SK-N-SH (cell line): ENCODE measurements around the gene UBR3. TPM values are rescaled to one million over a fixed set of nuclear protein-coding genes. Genes with fewer than 3 reads are reported as not detected.

Experiments
- CTCF ChIA-PET: fragments of 300-600, 350-600 bp; formaldehyde crosslinking; extraction: SDS; loops from one replicate; lab custom pipeline; 2021; lab: Yijun Ruan, JAX
- POLR2A ChIA-PET: fragments of 350-600 bp; sonication (Branson Sonifier 250); formaldehyde crosslinking; extraction: SDS; loops from one replicate; lab custom pipeline; 2020; ENCODE audit warnings: antibody characterized with exemption, inconsistent platforms; lab: Yijun Ruan, JAX
- DNase-seq: peaks from one replicate; pipeline ENCODE4 v3.0.0; 2012
- H2AFZ ChIP-seq: fragments of 200-600 bp; sonication (generic); 2 replicates; pipeline ENCODE4 v1.8.1; 2016; ENCODE audit warnings: antibody characterized with exemption, mild to moderate bottlenecking, low read depth
- H3F3A ChIP-seq: fragments of 200-600 bp; sonication (generic); replicated peaks from 2 replicates; pipeline ENCODE3; 2016; ENCODE audit warnings: antibody characterized with exemption, mild to moderate bottlenecking; ENCODE audit not compliant: insufficient read depth
- H3K27ac ChIP-seq, 2 experiments: fragments of 200-500 bp in 1 of 2; fragments of 200-600 bp in 1 of 2; sonication (Bioruptor generic) in 1 of 2; sonication (generic), shearing (Covaris generic) in 1 of 2; 2 replicates each; pipeline versions ENCODE4 v1.5.1 to v1.6.1; 2014 to 2016; ENCODE audit warnings: low read depth in 2 of 2, inconsistent platforms in 1 of 2, low read length in 1 of 2, mild to moderate bottlenecking in 1 of 2, mixed read lengths in 1 of 2
- H3K27me3 ChIP-seq: fragments of 200-600 bp; sonication (generic), shearing (Covaris generic); 2 replicates; pipeline ENCODE4 v1.6.1; 2016; ENCODE audit warnings: mixed run types; ENCODE audit not compliant: insufficient read depth
- H3K36me3 ChIP-seq, 2 experiments: fragments of 200-500 bp in 1 of 2; fragments of 200-600 bp in 1 of 2; sonication (Bioruptor generic) in 1 of 2; sonication (generic) in 1 of 2; replicated peaks in 1 of 2; 2 replicates each; pipeline versions ENCODE3 to v1.5.1; 2014 to 2016; ENCODE audit warnings: low read length in 1 of 2, mild to moderate bottlenecking in 1 of 2; ENCODE audit not compliant: insufficient read depth in 2 of 2, control insufficient read depth in 1 of 2
- H3K4me1 ChIP-seq, 2 experiments: fragments of 200-500 bp in 1 of 2; fragments of 200-600 bp in 1 of 2; sonication (Bioruptor generic) in 1 of 2; sonication (generic), shearing (Covaris generic) in 1 of 2; 2 replicates each; pipeline versions ENCODE4 v1.5.1 to v1.6.1; 2014 to 2016; ENCODE audit warnings: low read depth in 1 of 2, low read length in 1 of 2, mixed run types in 1 of 2; ENCODE audit not compliant: insufficient read depth in 2 of 2, control insufficient read depth in 1 of 2
- H3K4me2 ChIP-seq: fragments of 200-600 bp; sonication (generic), shearing (Covaris generic); 2 replicates; pipeline ENCODE4 v1.6.1; 2017; ENCODE audit warnings: mixed run types
- H3K4me3 ChIP-seq, 2 experiments: fragments of 200-500 bp in 1 of 2; fragments of 200-600 bp in 1 of 2; sonication (Bioruptor generic) in 1 of 2; sonication (generic), shearing (Covaris generic) in 1 of 2; 2 replicates each; pipeline versions ENCODE4 v1.5.1 to v1.8.1; 2014 to 2016; ENCODE audit warnings: low read depth in 2 of 2, inconsistent platforms in 1 of 2, low read length in 1 of 2, mild to moderate bottlenecking in 1 of 2, mixed read lengths in 1 of 2, moderate library complexity in 1 of 2
- H3K79me2 ChIP-seq: fragments of 200-600 bp; sonication (generic); 2 replicates; pipeline ENCODE4 v1.8.1; 2017; ENCODE audit warnings: mild to moderate bottlenecking; ENCODE audit not compliant: insufficient read depth
- H3K9ac ChIP-seq: fragments of 200-600 bp; sonication (generic); 2 replicates; pipeline ENCODE4 v1.6.1; 2017; ENCODE audit warnings: mixed run types
- H3K9me2 ChIP-seq: fragments of 200-600 bp; sonication (generic); 2 replicates; pipeline ENCODE4 v1.6.1; 2017; ENCODE audit warnings: mixed run types
- H3K9me3 ChIP-seq: fragments of 200-600 bp; sonication (generic); 2 replicates; pipeline ENCODE4 v1.6.1; 2017; ENCODE audit warnings: mixed run types, mild to moderate bottlenecking, moderate library complexity
- H4K20me1 ChIP-seq: fragments of 200-600 bp; sonication (generic); 2 replicates; pipeline ENCODE4 v1.6.1; 2017; ENCODE audit warnings: mild to moderate bottlenecking, mixed run types; ENCODE audit not compliant: insufficient read depth
- CHD2 ChIP-seq: fragments of 150-350 bp; IDR thresholded peaks from 2 replicates; pipeline ENCODE4 v1.6.1; 2018; ENCODE audit warnings: low read length; ENCODE audit not compliant: partially characterized antibody
- CTCF ChIP-seq: fragments of 200-600 bp; sonication (generic); IDR thresholded peaks from 2 replicates; pipeline ENCODE4 v1.6.1; 2017; ENCODE audit warnings: antibody characterized with exemption, mild to moderate bottlenecking, moderate library complexity
- ELF1 ChIP-seq: IDR thresholded peaks from 2 replicates; pipeline ENCODE4 v1.4.0; 2012
- FOSL2 ChIP-seq: IDR thresholded peaks from 2 replicates; pipeline ENCODE4 v1.4.0; 2012; ENCODE audit warnings: low read depth, mild to moderate bottlenecking, moderate library complexity, borderline replicate concordance
- FOXJ3 ChIP-seq: sonication (generic); formaldehyde crosslinking; IDR thresholded peaks from 2 replicates; pipeline ENCODE4 v1.5.1; 2020; ENCODE audit warnings: mild to moderate bottlenecking, missing genetic modification reagents
- JUND ChIP-seq: IDR thresholded peaks from 2 replicates; pipeline ENCODE4 v1.4.0; 2012
- MAX ChIP-seq: IDR thresholded peaks from 2 replicates; pipeline ENCODE4 v1.4.0; 2012; ENCODE audit warnings: low read depth
- MEF2A ChIP-seq: IDR thresholded peaks from 2 replicates; pipeline ENCODE4 v1.4.0; 2012; ENCODE audit warnings: low read depth, borderline replicate concordance
- MXI1 ChIP-seq: IDR thresholded peaks from 2 replicates; pipeline ENCODE4 v1.6.1; 2012; ENCODE audit warnings: mild to moderate bottlenecking, low read depth, low read length, improper control_type of control experiment
- NFIC ChIP-seq: IDR thresholded peaks from 2 replicates; pipeline ENCODE4 v1.4.0; 2012; ENCODE audit warnings: borderline replicate concordance
- RAD21 ChIP-seq: IDR thresholded peaks from 2 replicates; pipeline ENCODE4 v1.6.1; 2012; ENCODE audit warnings: mild to moderate bottlenecking, low read length
- RCOR1 ChIP-seq: fragments of 150-350 bp; IDR thresholded peaks from 2 replicates; pipeline ENCODE4 v1.6.1; 2017; ENCODE audit warnings: antibody characterized with exemption, low read length
- REST ChIP-seq: IDR thresholded peaks from 2 replicates; pipeline ENCODE4 v1.6.1; 2012; ENCODE audit warnings: mild to moderate bottlenecking, low read depth, low read length, moderate library complexity
- RFX5 ChIP-seq: IDR thresholded peaks from 2 replicates; pipeline ENCODE4 v1.6.1; 2012; ENCODE audit warnings: mild to moderate bottlenecking, improper control_type of control experiment, low read length
- TEAD4 ChIP-seq: IDR thresholded peaks from 2 replicates; pipeline ENCODE4 v1.4.0; 2012; ENCODE audit warnings: mild to moderate bottlenecking, borderline replicate concordance; ENCODE audit not compliant: insufficient read depth
- USF1 ChIP-seq: IDR thresholded peaks from 2 replicates; pipeline ENCODE4 v1.4.0; 2012; ENCODE audit warnings: low read depth, borderline replicate concordance
- USF2 ChIP-seq: fragments of 150-350 bp; IDR thresholded peaks from 2 replicates; pipeline ENCODE4 v1.6.1; 2017; ENCODE audit warnings: antibody characterized with exemption, low read length, low read depth, borderline replicate concordance
- ZBTB33 ChIP-seq: IDR thresholded peaks from 2 replicates; pipeline ENCODE4 v1.4.0; 2012; ENCODE audit warnings: low read depth, borderline replicate concordance
- WGBS: methylation state at CpG from one replicate; pipeline ENCODE4 v1.1.6; 2017; ENCODE audit warnings: low lambda C conversion rate; 5-methylcytosine and 5-hydroxymethylcytosine counted together
- polyA plus RNA-seq, 3 experiments: library from polyadenylated mRNA; depleted of rRNA; stranded (reverse); fragments of >200 nt; gene quantifications; 2 replicates each; pipeline ENCODE4 v1.2.3, GENCODE V29; 2012

Gene UBR3
- polyA plus RNA-seq, 1 of the 3 experiments (the other 2 are of a cell fraction): 5.2 TPM

- POLR2A ChIA-PET: no interaction called here
- Histone ChIP-seq H3K4me1 (peaks cover 6 to 10% of the 10 kb centered on the region in 2 experiments; a peak in 2 of 4 replicates), H3K4me2 (no peak overlapping the region), H3K27me3 (no peaks in the 10 kb centered on the region), H2AFZ (no peak overlapping the region), H3K27ac (no peak overlapping the region), H3K4me3 (no peak overlapping the region; a peak in 1 of 4 replicates), H4K20me1 (no peaks in the 10 kb centered on the region), H3K9me3 (no peaks in the 10 kb centered on the region), H3F3A (peaks cover 5% of the 10 kb centered on the region), H3K9me2 (no peaks in the 10 kb centered on the region; the same call in 1 of the 2 replicates), H3K36me3 (peaks cover 4 to 16% of the 10 kb centered on the region in 2 experiments), H3K9ac (no peak overlapping the region), H3K79me2 (0 out of 2 replicates have a peak, but pooled peaks cover 3% of the 10 kb centered on the region)
- CTCF ChIA-PET: interaction anchor here (1.6 kb wide), 1 partner anchor 14 kb away, joined by 5 read pairs; no protein-coding TSS in a partner anchor
- no peak for DNase-seq
- WGBS: over 99% methylated on average over 9 of the region's 9 CpGs
- TF ChIP-seq ELF1 (no peak), USF1 (no peak), CTCF (no peak), USF2 (no peak), REST (no peak), MXI1 (no peak), RCOR1 (no peak), MEF2A (no peak), TEAD4 (no peak), JUND (no peak), RAD21 (no peak), RFX5 (no peak), MAX (no peak), NFIC (no peak), CHD2 (no peak), FOSL2 (no peak), ZBTB33 (no peak), FOXJ3 (no peak)
- TF ChIP-seq, all 33 proteins: peak for 0
Measured at GRCh38 chr2:169997140-169997887, 170.1 kb downstream of the UBR3 start.
